SH-SY5Y (cell line): ENCODE data around the gene PTCHD4.

Experiments used
- GATA2 ChIP-seq: IDR thresholded peaks from 2 replicates; pipeline ENCODE4 v1.6.1; 2011; ENCODE audit warnings: mild to moderate bottlenecking, low read depth, low read length
- GATA3 ChIP-seq: IDR thresholded peaks from 2 replicates; pipeline ENCODE4 v1.6.1; 2011; ENCODE audit warnings: low read depth, mild to moderate bottlenecking, low read length, moderate library complexity

DNA sequence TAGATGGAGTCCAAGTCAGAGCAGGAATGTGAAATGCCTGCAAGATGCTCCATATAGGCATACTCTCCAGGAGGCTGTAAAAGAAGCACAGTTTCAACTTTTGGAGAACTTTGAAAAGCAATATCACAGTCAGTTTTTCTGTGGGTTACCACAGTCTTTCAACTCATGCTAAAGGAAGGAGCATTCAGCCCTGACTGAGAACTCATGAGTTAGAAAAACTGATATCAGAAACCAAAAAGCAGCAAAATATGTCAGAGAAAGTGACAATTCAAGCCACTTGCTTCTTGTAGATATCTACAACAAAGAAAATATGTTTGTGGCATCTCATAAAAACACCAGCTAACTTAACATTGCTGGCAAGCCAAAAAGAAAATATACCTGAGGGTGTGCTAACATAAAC, 36.1 kb upstream of the PTCHD4 start:
- no peak for TF ChIP-seq GATA3
- no peak for TF ChIP-seq GATA2
